Astrocyte (in vitro differentiated cells and primary cell): ENCODE data around the gene EIF1. TPM values are rescaled to one million over a fixed set of nuclear protein-coding genes. Genes with fewer than 3 reads are reported as not detected.

Source experiments
- DNase-seq: peaks from one replicate; pipeline ENCODE4 v3.0.0-alpha.2; 2010; ENCODE audit warnings: low read depth
- FAIRE-seq: peaks from 2 replicates; lab custom pipeline; 2011; peaks lifted over from hg19 to GRCh38; lab: Jason Lieb, UNC
- H2AFZ ChIP-seq: 2 replicates; pipeline ENCODE4 v1.6.0; 2012; ENCODE audit warnings: low read depth, low read length, inconsistent platforms
- H3K27ac ChIP-seq: 2 replicates; pipeline ENCODE4 v1.5.1; 2011; ENCODE audit warnings: low read depth, low read length, inconsistent platforms
- H3K27me3 ChIP-seq: 2 replicates; pipeline ENCODE4 v1.6.0; 2011; ENCODE audit warnings: low read length, inconsistent platforms; ENCODE audit not compliant: insufficient read depth
- H3K36me3 ChIP-seq: 2 replicates; pipeline ENCODE4 v1.5.1; 2011; ENCODE audit warnings: low read length, inconsistent platforms; ENCODE audit not compliant: insufficient read depth
- H3K4me1 ChIP-seq: 2 replicates; pipeline ENCODE4 v1.5.1; 2011; ENCODE audit warnings: low read length, inconsistent platforms; ENCODE audit not compliant: insufficient read depth
- H3K4me2 ChIP-seq: 2 replicates; pipeline ENCODE4 v1.6.0; 2012; ENCODE audit warnings: low read length, inconsistent platforms
- H3K4me3 ChIP-seq: 2 replicates; pipeline ENCODE4 v1.5.1; 2011; ENCODE audit warnings: low read depth, mild to moderate bottlenecking, low read length, inconsistent platforms; ENCODE audit not compliant: insufficient read depth
- H3K79me2 ChIP-seq: 2 replicates; pipeline ENCODE4 v1.6.0; 2012; ENCODE audit warnings: mild to moderate bottlenecking, low read length, inconsistent platforms; ENCODE audit not compliant: insufficient read depth
- H3K9ac ChIP-seq: 2 replicates; pipeline ENCODE4 v1.6.0; 2012; ENCODE audit warnings: mild to moderate bottlenecking, low read length, inconsistent platforms
- H3K9me3 ChIP-seq: 2 replicates; pipeline ENCODE4 v1.5.1; 2012; ENCODE audit warnings: low read depth, mild to moderate bottlenecking, low read length, inconsistent platforms; ENCODE audit not compliant: insufficient read depth
- H4K20me1 ChIP-seq: 2 replicates; pipeline ENCODE4 v1.6.0; 2012; ENCODE audit warnings: low read length, inconsistent platforms; ENCODE audit not compliant: insufficient read depth
- H3K27ac Mint-ChIP-seq: one replicate; pipeline ENCODE4 v1.8.0; 2021; ENCODE audit warnings: mild to moderate bottlenecking, mixed read lengths; ENCODE audit not compliant: unreplicated experiment
- H3K27me3 Mint-ChIP-seq: one replicate; pipeline ENCODE4 v1.8.0; 2021; ENCODE audit warnings: low read depth, mixed read lengths; ENCODE audit not compliant: unreplicated experiment
- H3K36me3 Mint-ChIP-seq: one replicate; pipeline ENCODE4 v1.8.0; 2021; ENCODE audit warnings: low read depth, mixed read lengths; ENCODE audit not compliant: unreplicated experiment
- H3K4me1 Mint-ChIP-seq: one replicate; pipeline ENCODE4 v1.8.0; 2021; ENCODE audit warnings: low read depth, mixed read lengths; ENCODE audit not compliant: unreplicated experiment
- H3K4me3 Mint-ChIP-seq: one replicate; pipeline ENCODE4 v1.8.0; 2021; ENCODE audit warnings: mild to moderate bottlenecking, moderate library complexity, mixed read lengths; ENCODE audit not compliant: unreplicated experiment
- H3K9me3 Mint-ChIP-seq: one replicate; pipeline ENCODE4 v1.8.0; 2021; ENCODE audit warnings: mild to moderate bottlenecking, mixed read lengths; ENCODE audit not compliant: unreplicated experiment
- CTCF ChIP-seq: IDR thresholded peaks from 2 replicates; pipeline ENCODE4 v1.5.1; 2011; ENCODE audit warnings: low read depth, mild to moderate bottlenecking, inconsistent platforms, low read length, moderate library complexity; ENCODE audit not compliant: insufficient read depth
- EZH2 ChIP-seq: IDR thresholded peaks from 2 replicates; pipeline ENCODE4 v1.6.1; 2012; ENCODE audit warnings: mild to moderate bottlenecking, low read length, inconsistent platforms; ENCODE audit not compliant: insufficient read depth
- total RNA-seq: library from RNA; stranded (reverse); gene quantifications from 2 replicates; pipeline ENCODE4 v1.2.1, GENCODE V29; 2021

EIF1 gene
- total RNA-seq, 1 donor from 2014 or later = 767 TPM

GRCh38 chr17:41705271-41705991 is 16.7 kb downstream of the EIF1 start:
- H3K27me3 ChIP-seq = no peaks in the 10 kb centered on the region
- peak overlapping the region; percentile 32 for H3K27ac ChIP-seq
- H3K4me1 ChIP-seq = peaks cover 14% of the 10 kb centered on the region
- H2AFZ ChIP-seq = peak overlapping the region; percentile 74
- H4K20me1 ChIP-seq = no peaks in the 10 kb centered on the region
- no peak for TF ChIP-seq CTCF
- no peak for TF ChIP-seq EZH2
- peak overlapping the region; percentile 55 for H3K9ac ChIP-seq
- H3K4me1 Mint-ChIP-seq = peaks cover 8% of the 10 kb centered on the region
- H3K36me3 ChIP-seq = no peaks in the 10 kb centered on the region
- no peaks in the 10 kb centered on the region for H3K9me3 Mint-ChIP-seq
- peak overlapping the region; percentile 71 for H3K27ac Mint-ChIP-seq
- H3K4me3 ChIP-seq = peak overlapping the region; percentile 19
- peak overlapping the region; percentile 82 for H3K4me2 ChIP-seq
- no peaks in the 10 kb centered on the region for H3K36me3 Mint-ChIP-seq
- no peak for FAIRE-seq
- no peaks in the 10 kb centered on the region for H3K9me3 ChIP-seq
- no peaks in the 10 kb centered on the region for H3K79me2 ChIP-seq
- peaks cover 5% of the 10 kb centered on the region for H3K27me3 Mint-ChIP-seq
- DNase-seq = peak; percentile 64
- peak overlapping the region; percentile 23 for H3K4me3 Mint-ChIP-seq

GRCh38 chr17:41707803-41708669 is 19.4 kb downstream of the EIF1 start:
- H3K27ac Mint-ChIP-seq = no peak overlapping the region
- Histone ChIP-seq H3K4me2 (no peak overlapping the region), H3K4me3 (no peak overlapping the region), H3K27me3 (no peaks in the 10 kb centered on the region), H3K79me2 (no peaks in the 10 kb centered on the region), H3K9me3 (no peaks in the 10 kb centered on the region), H2AFZ (no peak overlapping the region), H3K4me1 (peaks cover 14% of the 10 kb centered on the region), H3K27ac (no peak overlapping the region), H4K20me1 (no peaks in the 10 kb centered on the region), H3K36me3 (no peaks in the 10 kb centered on the region), H3K9ac (no peak overlapping the region)
- H3K9me3 Mint-ChIP-seq = no peaks in the 10 kb centered on the region
- DNase-seq (no peak), FAIRE-seq (no peak)
- H3K4me3 Mint-ChIP-seq = no peak overlapping the region
- no peak for TF ChIP-seq CTCF
- no peak for TF ChIP-seq EZH2
- H3K36me3 Mint-ChIP-seq = no peaks in the 10 kb centered on the region
- H3K27me3 Mint-ChIP-seq = peaks cover 12% of the 10 kb centered on the region
- peaks cover 10% of the 10 kb centered on the region for H3K4me1 Mint-ChIP-seq
